GM12875 (cell line): Measurements from ENCODE around the gene GALP.

Experiments
- H3K4me3 ChIP-seq: one replicate; pipeline ENCODE4 v1.5.1; 2011; ENCODE audit warnings: low read depth, low read length, control low read depth
- CTCF ChIP-seq: IDR thresholded peaks from 2 replicates; pipeline ENCODE4 v1.5.1; 2011; ENCODE audit warnings: low read depth, mild to moderate bottlenecking, control low read depth, inconsistent platforms, low read length, moderate library complexity, borderline replicate concordance; ENCODE audit not compliant: insufficient read depth

The GALP gene

DNA sequence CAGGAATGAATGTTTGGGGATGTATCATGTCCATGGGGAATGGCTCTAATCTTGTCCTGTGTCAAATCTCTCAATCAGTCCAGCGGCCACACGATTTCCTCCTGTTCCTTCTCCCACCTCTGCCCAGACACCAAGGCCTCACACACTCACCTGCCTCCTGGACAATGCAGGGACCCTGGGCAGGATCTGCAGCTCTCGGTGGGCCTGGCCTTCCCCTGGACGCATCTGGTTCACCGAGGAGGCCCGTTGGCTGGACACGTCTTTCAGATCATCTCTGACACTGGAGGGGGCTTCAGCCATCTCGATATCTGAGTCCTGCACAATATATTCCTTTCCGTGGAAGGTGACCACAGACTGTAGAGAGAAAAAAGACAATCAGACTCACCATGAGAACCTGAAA lies 47.7 kb downstream of the GALP start:
- no peak overlapping the region for H3K4me3 ChIP-seq
- no peak for TF ChIP-seq CTCF
